ENCODE measurements around the gene HDC. TPM values are rescaled to one million over a fixed set of nuclear protein-coding genes. Genes with fewer than 3 reads are reported as not detected.

The HDC gene
- total RNA-seq, 3 donors from 2014 or later (not counting 1 experiment from before 2014, with no cell fraction given), result 0.14 to 494 (median 9.5) TPM

DNA sequence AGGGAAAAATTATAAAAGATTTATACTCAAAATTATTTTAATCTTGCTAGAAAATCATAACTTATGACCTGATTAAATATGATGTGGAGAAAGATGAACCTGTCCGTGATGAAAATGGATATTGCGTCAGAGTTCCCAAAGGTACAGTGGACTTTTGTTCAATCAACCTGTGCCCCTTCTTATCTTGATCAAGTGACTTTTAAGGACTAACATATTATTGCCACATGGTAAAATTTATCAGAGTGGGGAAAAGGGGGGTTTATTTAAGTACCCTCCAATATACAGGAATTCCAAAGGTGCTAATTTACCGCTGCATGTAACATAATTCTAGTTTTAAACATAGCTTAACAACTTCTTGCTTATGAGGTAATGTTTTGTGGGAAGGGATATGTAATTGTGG, 39.6 kb downstream of the HDC start:
- intact Hi-C loops (cut with micrococcal nuclease), result no loop called here
- Histone ChIP-seq H3K27ac (ENCODE audit: low read length) (no peak overlapping the region), H3K4me1 (ENCODE audit: control insufficient read depth, insufficient read depth, low read length) (no peaks in the 10 kb centered on the region), H3K9me3 (ENCODE audit: control insufficient read depth, insufficient read depth, low read length) (no peaks in the 10 kb centered on the region), H3K36me3 (ENCODE audit: control insufficient read depth, insufficient read depth, low read length) (no peaks in the 10 kb centered on the region), H3K4me3 (ENCODE audit: low read length) (no peak overlapping the region), H3K27me3 (ENCODE audit: control insufficient read depth, insufficient read depth, low read length) (no peaks in the 10 kb centered on the region)
- no peak for DNase-seq
- H3K4me1 Mint-ChIP-seq, result no peaks in the 10 kb centered on the region
- no peaks in the 10 kb centered on the region for H3K27me3 Mint-ChIP-seq (ENCODE audit: low read depth in 2 of 2)
- ATAC-seq, result no peak
- TF ChIP-seq, protein P1, sequence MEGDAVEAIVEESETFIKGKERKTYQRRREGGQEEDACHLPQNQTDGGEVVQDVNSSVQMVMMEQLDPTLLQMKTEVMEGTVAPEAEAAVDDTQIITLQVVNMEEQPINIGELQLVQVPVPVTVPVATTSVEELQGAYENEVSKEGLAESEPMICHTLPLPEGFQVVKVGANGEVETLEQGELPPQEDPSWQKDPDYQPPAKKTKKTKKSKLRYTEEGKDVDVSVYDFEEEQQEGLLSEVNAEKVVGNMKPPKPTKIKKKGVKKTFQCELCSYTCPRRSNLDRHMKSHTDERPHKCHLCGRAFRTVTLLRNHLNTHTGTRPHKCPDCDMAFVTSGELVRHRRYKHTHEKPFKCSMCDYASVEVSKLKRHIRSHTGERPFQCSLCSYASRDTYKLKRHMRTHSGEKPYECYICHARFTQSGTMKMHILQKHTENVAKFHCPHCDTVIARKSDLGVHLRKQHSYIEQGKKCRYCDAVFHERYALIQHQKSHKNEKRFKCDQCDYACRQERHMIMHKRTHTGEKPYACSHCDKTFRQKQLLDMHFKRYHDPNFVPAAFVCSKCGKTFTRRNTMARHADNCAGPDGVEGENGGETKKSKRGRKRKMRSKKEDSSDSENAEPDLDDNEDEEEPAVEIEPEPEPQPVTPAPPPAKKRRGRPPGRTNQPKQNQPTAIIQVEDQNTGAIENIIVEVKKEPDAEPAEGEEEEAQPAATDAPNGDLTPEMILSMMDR (IDR thresholded peaks at IDR 0.05), result no peak
- 100% methylated on average over 2 of the region's 3 CpGs for WGBS (ENCODE audit: insufficient coverage)
- no peaks in the 10 kb centered on the region for H3K36me3 Mint-ChIP-seq
- H3K4me3 Mint-ChIP-seq, result no peak overlapping the region
- no peaks in the 10 kb centered on the region for H3K9me3 Mint-ChIP-seq
- no peak overlapping the region for H3K27ac Mint-ChIP-seq

DNA sequence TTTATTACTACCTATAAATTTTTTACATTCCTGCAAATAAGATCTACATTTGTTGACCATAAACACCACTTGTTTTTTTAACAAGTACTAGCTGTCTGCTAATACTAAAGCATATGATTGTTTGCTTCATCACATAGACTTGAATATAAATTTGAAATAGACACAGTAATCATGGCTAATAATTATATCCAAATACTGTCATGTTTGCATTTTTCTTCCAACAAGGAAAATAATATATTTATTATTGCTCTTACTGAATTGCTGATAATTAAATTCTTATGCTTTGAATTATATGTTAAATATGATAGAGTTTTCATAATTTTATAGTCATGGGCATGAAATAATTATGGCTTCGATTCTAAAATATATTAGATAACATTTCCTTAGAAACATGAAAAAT, 40.5 kb downstream of the HDC start:
- H3K36me3 ChIP-seq (ENCODE audit: control insufficient read depth, insufficient read depth, low read length), result no peaks in the 10 kb centered on the region
- TF ChIP-seq, protein P1 (IDR thresholded peaks at IDR 0.05), result no peak
- intact Hi-C loops (cut with micrococcal nuclease), result no loop called here
- H3K4me3 ChIP-seq (ENCODE audit: low read length), result no peak overlapping the region
- ATAC-seq (no peak), DNase-seq (no peak)
- Mint-ChIP-seq H3K27me3 (ENCODE audit: low read depth in 2 of 2) (no peaks in the 10 kb centered on the region), H3K9me3 (no peaks in the 10 kb centered on the region), H3K36me3 (no peaks in the 10 kb centered on the region), H3K4me3 (no peak overlapping the region), H3K27ac (no peak overlapping the region), H3K4me1 (no peaks in the 10 kb centered on the region)
- WGBS (ENCODE audit: insufficient coverage), result no CpG with 5 or more reads among the region's 1 CpG
- H3K4me1 ChIP-seq (ENCODE audit: control insufficient read depth, insufficient read depth, low read length), result no peaks in the 10 kb centered on the region
- H3K9me3 ChIP-seq (ENCODE audit: control insufficient read depth, insufficient read depth, low read length), result no peaks in the 10 kb centered on the region
- no peak overlapping the region for H3K27ac ChIP-seq (ENCODE audit: low read length)
- H3K27me3 ChIP-seq (ENCODE audit: control insufficient read depth, insufficient read depth, low read length), result no peaks in the 10 kb centered on the region

DNA sequence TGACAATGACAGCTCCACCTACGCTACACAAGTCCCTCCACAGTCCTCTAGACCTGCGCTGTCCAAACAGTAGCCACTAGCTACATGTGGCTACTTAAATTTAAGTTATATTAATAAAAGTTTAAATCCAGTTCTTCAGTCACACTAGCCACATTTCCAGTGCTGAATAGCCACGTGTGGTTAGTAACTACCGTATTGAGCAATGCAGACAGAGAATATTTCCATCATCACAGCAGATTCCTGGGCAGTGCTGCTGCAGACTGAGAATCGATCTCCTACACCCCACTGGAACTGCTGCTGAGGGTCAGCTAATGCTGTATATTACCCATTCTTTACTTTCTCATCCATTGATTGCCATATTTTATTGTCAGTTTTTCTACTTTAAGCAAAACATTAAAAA, 40.9 kb downstream of the HDC start:
- no peak for DNase-seq
- Mint-ChIP-seq H3K4me3 (no peak overlapping the region), H3K4me1 (no peaks in the 10 kb centered on the region), H3K36me3 (no peaks in the 10 kb centered on the region), H3K27me3 (ENCODE audit: low read depth in 2 of 2) (no peaks in the 10 kb centered on the region), H3K27ac (no peak overlapping the region), H3K9me3 (no peaks in the 10 kb centered on the region)
- no peak overlapping the region for H3K27ac ChIP-seq (ENCODE audit: low read length)
- no peaks in the 10 kb centered on the region for H3K27me3 ChIP-seq (ENCODE audit: control insufficient read depth, insufficient read depth, low read length)
- H3K36me3 ChIP-seq (ENCODE audit: control insufficient read depth, insufficient read depth, low read length), result no peaks in the 10 kb centered on the region
- no peaks in the 10 kb centered on the region for H3K9me3 ChIP-seq (ENCODE audit: control insufficient read depth, insufficient read depth, low read length)
- 83% methylated on average over 4 of the region's 5 CpGs for WGBS (ENCODE audit: insufficient coverage)
- TF ChIP-seq, protein P1 (IDR thresholded peaks at IDR 0.05), result no peak
- no peak overlapping the region for H3K4me3 ChIP-seq (ENCODE audit: low read length)
- no peaks in the 10 kb centered on the region for H3K4me1 ChIP-seq (ENCODE audit: control insufficient read depth, insufficient read depth, low read length)
- intact Hi-C loops (cut with micrococcal nuclease), result no loop called here
- no peak for ATAC-seq

DNA sequence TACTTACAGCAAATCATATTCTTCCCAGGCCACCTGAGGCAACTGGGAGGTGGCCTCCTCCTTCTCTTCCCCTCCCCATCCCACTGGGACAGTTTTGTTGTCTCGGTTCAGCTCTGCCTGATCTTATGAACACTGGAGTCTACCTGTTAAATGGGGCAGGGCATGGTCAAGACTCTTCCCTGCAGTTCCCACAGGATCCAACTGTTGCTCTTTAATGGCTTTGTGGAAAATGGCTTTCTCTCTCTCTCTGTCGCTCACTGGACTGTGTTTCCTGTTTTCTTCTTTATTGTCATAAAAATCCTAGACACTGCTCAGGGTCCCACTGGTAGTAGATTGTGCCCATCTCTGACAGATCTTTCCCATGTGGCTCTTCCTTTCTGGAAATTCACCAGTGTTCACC, 43.3 kb downstream of the HDC start:
- 84% methylated on average over 2 of the region's 2 CpGs for WGBS (ENCODE audit: insufficient coverage)
- no peak overlapping the region for H3K4me3 Mint-ChIP-seq
- no peaks in the 10 kb centered on the region for H3K36me3 Mint-ChIP-seq
- no peaks in the 10 kb centered on the region for H3K36me3 ChIP-seq (ENCODE audit: control insufficient read depth, insufficient read depth, low read length)
- no peaks in the 10 kb centered on the region for H3K27me3 ChIP-seq (ENCODE audit: control insufficient read depth, insufficient read depth, low read length)
- H3K4me1 ChIP-seq (ENCODE audit: control insufficient read depth, insufficient read depth, low read length), result no peaks in the 10 kb centered on the region
- H3K4me3 ChIP-seq (ENCODE audit: low read length), result no peak overlapping the region
- no peak overlapping the region for H3K27ac ChIP-seq (ENCODE audit: low read length)
- H3K9me3 Mint-ChIP-seq, result no peaks in the 10 kb centered on the region
- ATAC-seq, result no peak
- no peaks in the 10 kb centered on the region for H3K9me3 ChIP-seq (ENCODE audit: control insufficient read depth, insufficient read depth, low read length)
- H3K27me3 Mint-ChIP-seq (ENCODE audit: low read depth in 2 of 2), result no peaks in the 10 kb centered on the region
- TF ChIP-seq, protein P1 (IDR thresholded peaks at IDR 0.05), result no peak
- no peak for DNase-seq
- no peaks in the 10 kb centered on the region for H3K4me1 Mint-ChIP-seq
- H3K27ac Mint-ChIP-seq, result no peak overlapping the region
- intact Hi-C loops (cut with micrococcal nuclease), result no loop called here

Measured in natural killer cell (primary cell).